Medulla oblongata (tissue), 1 donor: Measurements from ENCODE around the gene LAMTOR2.
"Not testable (repeated sequence)": the region's sequence is repeated elsewhere in the genome, so short reads cannot be mapped to it uniquely, and the experiment has no call there.

Experiments
- DNase-seq: peaks from one replicate; pipeline ENCODE4 v3.0.0-alpha.2; 2015; ENCODE audit errors: extremely low spot score

LAMTOR2 gene

GRCh38 chr1:156054500-156055280, at the start of gene LAMTOR2:
Gene LAMTOR2, plus strand, starts transcription at chr1:156054782. Its CDS starts 108 bp downstream, at chr1:156054890.
- DNase-seq = peak; percentile 99

- DNase-seq = no peak
Measured at GRCh38 chr1:156004843-156005584, 49.6 kb upstream of the LAMTOR2 start.

- no peak for DNase-seq
Measured at GRCh38 chr1:156006666-156007376, 47.8 kb upstream of the LAMTOR2 start.

DNA sequence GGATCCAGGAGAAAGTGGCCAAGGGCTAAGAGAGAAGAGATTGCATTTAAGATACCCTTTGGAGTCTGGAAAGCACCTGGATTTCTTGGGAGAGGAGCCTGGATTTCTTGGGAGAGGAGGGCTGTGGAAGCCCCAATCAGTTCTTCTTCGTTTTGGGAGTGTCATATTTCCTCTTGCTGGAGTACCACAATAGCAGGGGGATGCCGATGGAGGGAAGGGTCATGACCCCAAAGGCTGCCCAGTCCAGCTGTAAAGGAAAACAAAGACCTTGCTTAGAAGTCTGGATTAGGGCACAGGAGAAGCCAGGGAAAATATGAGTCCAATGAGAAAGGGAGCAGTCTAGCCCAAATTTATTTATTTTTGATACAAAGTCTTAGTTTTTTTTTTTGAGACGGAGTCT, 45.2 kb upstream of the LAMTOR2 start:
- no peak for DNase-seq

GRCh38 chr1:156012051-156012817, 42.3 kb upstream of the LAMTOR2 start:
- no peak for DNase-seq

DNA sequence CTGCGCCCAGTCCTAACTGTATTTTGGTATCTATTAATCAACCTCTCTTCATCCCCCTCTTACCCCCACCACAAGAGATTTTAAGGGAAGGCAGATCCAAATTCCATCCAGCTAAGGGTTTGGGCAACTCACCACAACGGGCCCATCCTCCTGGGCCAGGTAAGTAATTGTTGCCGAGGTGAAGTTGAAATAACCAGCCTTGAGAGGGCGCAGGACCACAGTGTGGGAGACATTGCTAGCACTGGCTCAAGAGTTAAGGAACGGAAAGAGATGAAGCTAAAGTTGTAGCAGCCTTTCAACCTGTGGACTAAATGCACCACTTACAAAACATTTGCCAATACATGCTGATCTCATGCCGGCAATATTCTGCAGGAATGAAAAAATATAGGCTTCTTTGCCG, 39.8 kb upstream of the LAMTOR2 start:
- DNase-seq = no peak

DNA sequence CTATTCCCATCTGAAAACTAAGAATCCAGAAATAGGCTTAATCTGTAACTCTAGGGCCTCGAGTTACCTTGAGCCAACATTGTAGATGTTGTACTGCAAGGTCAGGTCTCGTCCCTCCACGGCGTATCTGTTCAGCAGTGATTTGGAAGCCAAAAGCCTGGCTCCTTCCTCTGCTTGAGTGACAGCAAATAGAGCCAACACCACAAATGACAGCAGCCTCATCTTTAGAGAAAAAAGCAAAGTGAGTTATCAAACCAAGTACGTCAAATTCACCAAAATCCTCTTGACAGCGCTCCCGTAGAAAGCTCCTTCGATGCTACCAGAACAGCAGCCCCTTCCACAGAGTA, 34.7 kb upstream of the LAMTOR2 start:
- no peak for DNase-seq

- DNase-seq = peak; percentile 97
Measured at GRCh38 chr1:156020293-156021092, 34.1 kb upstream of the LAMTOR2 start, which contains the start of gene SSR2. Gene SSR2, minus strand, starts transcription at chr1:156020951. Its CDS starts 784 bp downstream, at chr1:156020167.

- DNase-seq = no peak
Measured at GRCh38 chr1:156021093-156021428, 33.5 kb upstream of the LAMTOR2 start.

- DNase-seq = no peak
Measured at GRCh38 chr1:156021954-156022353, 32.6 kb upstream of the LAMTOR2 start.

- DNase-seq = no peak
Measured at GRCh38 chr1:156024801-156025200, 29.8 kb upstream of the LAMTOR2 start.

- DNase-seq = no peak
Measured at GRCh38 chr1:156025876-156026275, 28.7 kb upstream of the LAMTOR2 start.

- DNase-seq = no peak
Measured at GRCh38 chr1:156026588-156026987, 28.0 kb upstream of the LAMTOR2 start.

DNA sequence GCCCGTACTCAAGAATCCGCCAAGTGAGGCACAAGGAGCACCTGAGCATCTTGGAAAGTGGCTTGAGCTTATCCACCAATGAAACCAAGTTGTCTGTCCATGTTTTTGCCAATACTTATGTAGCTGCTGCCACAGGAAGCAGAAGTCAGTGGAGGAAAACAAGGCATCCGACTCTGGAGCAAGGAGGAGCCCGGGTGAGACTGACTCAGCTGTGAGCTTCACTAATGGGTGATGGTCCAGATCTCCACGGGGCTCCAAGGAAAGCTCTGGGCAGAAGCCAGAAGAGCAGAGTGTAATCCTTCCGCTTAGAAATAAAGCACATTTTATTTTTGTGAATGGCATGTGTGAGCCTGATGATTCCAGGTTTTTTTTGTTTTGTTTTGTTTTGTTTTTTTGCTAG, 21.6 kb upstream of the LAMTOR2 start:
- DNase-seq = no peak

DNA sequence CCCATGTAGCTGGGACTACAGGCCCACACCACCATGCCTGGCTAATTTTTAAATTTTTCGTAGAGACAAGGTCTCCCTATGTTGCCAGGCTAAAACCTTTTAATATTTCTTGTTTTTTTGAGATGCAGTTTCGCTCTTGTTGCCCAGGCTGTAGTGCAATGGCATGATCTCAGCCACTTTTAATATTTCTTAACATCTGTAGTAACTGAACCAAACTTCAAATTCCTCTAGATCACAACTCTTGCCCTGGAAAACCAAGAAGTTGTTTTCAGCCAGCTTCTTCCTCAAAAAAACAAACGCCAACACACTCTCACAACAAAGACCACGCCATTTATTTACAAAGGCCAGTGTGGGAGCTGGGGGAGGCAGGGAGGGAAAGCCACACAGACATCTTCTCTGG, 19.6 kb upstream of the LAMTOR2 start:
- DNase-seq = not testable (repeated sequence)

- no peak for DNase-seq
Measured at GRCh38 chr1:156042828-156043227, 11.8 kb upstream of the LAMTOR2 start.

DNA sequence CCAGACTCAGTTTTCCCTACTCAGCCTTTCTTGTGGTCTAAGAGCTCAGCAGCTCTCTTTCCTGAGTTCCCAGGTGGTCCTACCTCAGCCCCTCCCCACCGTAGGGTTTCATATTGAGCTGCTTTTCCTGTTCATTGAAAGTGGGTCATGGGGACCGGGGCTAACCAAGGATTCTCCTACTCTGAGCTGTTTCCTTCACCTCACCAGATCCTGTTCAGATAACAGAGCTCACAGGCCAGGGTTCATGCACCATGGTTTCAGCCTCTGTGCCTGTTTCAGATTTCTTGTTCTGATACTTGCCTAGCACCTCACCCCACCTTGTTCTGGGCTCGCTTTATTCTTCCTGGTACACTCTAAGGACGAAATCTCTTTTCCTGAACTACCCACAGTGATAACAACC, 9.5 kb upstream of the LAMTOR2 start:
- DNase-seq = no peak

DNA sequence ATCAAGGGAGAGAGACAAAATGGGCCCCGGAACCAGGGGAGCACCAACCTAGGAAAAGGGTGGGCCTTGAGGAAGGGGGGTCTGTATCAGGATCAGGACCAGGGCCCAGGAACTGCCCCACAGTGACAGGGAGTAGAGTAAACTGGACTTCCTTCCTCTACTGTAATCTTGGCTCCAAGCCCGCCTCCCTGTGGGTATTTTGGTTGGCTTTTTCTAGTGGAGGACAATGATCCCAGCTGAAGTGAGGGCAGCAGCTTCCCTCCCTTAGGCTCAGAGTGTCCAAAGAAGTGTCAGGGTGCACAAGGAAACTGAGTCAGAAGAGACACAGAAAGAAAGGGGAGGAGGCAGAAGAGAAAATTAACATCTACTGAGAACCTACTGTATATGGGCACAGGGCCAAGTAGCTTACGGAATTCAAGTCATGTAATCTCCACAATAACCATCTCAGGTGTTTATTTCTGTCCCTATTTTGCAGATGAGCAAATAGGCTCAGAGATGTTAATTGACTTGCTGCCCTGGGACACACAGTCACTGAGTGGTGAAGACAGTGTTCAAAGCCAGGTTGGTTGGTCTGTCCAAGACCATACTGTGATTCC, 5.8 kb upstream of the LAMTOR2 start:
- no peak for DNase-seq

DNA sequence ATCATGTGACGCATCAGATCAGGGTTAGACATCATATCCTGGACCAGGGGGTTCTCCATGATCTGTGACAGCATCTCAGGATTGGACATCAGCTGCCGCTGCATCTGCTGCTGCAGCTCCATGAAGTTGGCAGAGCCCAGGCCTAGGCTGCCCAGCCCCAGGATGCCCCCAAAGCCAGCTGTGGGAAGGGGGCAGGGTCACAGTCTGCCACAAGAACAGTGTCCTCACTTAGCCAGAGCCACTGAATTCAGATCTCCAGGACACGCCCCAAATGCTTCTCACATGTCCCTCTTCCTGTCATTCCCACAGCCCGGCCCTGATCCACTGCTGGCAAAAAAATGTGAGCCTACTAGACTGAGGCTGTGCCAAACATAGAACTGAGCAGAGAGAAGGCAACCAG, 4.2 kb upstream of the LAMTOR2 start:
- peak; percentile 23 for DNase-seq

DNA sequence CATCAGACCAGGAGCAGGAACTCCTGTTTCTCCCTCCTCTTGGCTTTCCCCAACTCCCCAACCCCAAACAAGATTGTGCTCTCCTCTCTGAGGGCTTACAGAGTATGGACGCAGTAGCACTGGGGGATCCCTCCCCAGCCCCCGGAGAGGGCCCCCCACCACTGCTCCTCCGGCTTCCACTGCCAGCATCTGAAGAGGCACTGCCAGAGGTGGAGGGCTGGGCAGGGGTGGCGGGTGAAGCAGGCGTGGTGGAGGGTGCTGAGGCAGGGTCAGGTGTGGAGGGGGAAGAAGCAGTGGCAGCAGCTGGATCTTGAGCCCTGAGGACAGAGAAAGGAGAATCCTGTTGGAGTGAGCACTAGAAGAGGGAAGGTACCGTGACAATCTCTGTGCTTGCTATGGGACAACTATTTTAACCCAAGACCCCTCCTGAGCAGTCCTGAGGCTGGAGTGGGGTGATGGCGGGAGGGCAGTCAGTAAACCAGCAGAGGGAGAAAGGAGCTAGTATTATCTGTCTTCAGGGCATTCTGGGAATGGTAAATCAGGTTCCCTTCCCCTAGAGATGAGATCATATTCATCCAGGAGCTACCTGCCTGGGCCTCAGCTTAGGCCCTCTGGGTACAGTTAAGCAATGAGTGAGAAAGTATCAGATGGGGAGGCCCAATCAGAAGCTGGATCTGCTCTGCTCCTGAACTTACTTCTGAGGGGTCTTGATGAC, 3.4 kb upstream of the LAMTOR2 start:
- DNase-seq = no peak
